ENCODE results near the gene MAP1S. TPM values are rescaled to one million over a fixed set of nuclear protein-coding genes. Genes with fewer than 3 reads are reported as not detected.
A peak's percentile ranks its signal among the peaks of the same experiment; 100 is the strongest.

MAP1S gene
- total and polyA plus RNA-seq, 2 of the 13 experiments (the other 11 are each of a cell fraction or from before 2014, with no cell fraction given) = 3.8 to 7.3 TPM

DNA sequence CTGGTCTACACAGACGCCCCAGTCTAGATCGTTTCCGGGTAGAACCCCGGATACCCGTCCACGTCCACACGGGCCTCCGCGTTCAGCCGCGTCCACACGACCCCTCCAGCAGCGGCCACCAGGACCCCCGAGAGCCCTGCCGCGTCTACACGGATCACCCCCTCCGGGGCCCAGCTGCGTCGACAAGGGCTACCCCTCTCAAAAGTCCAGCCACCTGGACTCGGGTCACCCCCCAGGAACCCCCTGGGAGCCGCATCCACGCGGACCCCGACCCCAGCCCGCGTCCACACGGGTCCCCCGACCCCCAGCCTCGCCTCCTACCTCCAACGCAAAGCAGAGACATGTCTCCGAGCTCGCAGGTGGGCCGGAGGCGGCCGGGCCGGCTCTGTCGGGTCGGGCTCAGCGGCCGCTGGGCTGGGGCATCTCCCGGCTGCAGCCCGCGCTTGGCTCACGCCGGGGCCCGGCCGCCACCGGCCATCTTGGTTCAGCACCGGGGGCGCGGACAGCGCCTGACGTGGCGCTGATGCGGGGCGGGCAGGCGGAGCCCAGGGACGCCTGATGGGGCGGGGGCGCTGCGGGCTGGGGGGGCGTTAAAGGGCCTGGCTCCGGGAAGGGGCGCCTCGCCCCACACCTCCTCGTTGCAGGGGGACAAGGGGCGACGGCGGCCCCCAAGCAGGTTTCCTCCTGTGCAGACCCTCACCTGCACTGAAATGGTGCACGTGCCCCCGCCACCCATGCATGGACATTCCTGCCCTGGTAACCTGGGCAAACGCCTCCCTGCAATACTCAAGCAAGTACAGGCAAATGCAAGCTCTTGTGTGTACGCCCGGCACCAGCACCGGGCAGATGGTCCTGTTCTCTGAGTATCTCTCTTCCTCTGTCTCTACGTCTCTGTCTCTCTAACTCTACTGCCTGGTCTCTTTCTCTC, 31.2 kb upstream of the MAP1S start, which contains the start of gene UNC13A (continued):
- TF ChIP-seq, protein P1, sequence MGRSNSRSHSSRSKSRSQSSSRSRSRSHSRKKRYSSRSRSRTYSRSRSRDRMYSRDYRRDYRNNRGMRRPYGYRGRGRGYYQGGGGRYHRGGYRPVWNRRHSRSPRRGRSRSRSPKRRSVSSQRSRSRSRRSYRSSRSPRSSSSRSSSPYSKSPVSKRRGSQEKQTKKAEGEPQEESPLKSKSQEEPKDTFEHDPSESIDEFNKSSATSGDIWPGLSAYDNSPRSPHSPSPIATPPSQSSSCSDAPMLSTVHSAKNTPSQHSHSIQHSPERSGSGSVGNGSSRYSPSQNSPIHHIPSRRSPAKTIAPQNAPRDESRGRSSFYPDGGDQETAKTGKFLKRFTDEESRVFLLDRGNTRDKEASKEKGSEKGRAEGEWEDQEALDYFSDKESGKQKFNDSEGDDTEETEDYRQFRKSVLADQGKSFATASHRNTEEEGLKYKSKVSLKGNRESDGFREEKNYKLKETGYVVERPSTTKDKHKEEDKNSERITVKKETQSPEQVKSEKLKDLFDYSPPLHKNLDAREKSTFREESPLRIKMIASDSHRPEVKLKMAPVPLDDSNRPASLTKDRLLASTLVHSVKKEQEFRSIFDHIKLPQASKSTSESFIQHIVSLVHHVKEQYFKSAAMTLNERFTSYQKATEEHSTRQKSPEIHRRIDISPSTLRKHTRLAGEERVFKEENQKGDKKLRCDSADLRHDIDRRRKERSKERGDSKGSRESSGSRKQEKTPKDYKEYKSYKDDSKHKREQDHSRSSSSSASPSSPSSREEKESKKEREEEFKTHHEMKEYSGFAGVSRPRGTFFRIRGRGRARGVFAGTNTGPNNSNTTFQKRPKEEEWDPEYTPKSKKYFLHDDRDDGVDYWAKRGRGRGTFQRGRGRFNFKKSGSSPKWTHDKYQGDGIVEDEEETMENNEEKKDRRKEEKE (IDR thresholded peaks at IDR 0.05) = no peak
- TF ChIP-seq, protein P2, sequence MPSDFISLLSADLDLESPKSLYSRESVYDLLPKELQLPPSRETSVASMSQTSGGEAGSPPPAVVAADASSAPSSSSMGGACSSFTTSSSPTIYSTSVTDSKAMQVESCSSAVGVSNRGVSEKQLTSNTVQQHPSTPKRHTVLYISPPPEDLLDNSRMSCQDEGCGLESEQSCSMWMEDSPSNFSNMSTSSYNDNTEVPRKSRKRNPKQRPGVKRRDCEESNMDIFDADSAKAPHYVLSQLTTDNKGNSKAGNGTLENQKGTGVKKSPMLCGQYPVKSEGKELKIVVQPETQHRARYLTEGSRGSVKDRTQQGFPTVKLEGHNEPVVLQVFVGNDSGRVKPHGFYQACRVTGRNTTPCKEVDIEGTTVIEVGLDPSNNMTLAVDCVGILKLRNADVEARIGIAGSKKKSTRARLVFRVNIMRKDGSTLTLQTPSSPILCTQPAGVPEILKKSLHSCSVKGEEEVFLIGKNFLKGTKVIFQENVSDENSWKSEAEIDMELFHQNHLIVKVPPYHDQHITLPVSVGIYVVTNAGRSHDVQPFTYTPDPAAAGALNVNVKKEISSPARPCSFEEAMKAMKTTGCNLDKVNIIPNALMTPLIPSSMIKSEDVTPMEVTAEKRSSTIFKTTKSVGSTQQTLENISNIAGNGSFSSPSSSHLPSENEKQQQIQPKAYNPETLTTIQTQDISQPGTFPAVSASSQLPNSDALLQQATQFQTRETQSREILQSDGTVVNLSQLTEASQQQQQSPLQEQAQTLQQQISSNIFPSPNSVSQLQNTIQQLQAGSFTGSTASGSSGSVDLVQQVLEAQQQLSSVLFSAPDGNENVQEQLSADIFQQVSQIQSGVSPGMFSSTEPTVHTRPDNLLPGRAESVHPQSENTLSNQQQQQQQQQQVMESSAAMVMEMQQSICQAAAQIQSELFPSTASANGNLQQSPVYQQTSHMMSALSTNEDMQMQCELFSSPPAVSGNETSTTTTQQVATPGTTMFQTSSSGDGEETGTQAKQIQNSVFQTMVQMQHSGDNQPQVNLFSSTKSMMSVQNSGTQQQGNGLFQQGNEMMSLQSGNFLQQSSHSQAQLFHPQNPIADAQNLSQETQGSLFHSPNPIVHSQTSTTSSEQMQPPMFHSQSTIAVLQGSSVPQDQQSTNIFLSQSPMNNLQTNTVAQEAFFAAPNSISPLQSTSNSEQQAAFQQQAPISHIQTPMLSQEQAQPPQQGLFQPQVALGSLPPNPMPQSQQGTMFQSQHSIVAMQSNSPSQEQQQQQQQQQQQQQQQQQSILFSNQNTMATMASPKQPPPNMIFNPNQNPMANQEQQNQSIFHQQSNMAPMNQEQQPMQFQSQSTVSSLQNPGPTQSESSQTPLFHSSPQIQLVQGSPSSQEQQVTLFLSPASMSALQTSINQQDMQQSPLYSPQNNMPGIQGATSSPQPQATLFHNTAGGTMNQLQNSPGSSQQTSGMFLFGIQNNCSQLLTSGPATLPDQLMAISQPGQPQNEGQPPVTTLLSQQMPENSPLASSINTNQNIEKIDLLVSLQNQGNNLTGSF (CRISPR knock-in tag; IDR thresholded peaks at IDR 0.05) = peak; percentile 28; the same call in 1 of the 2 replicates
- TF ChIP-seq POLR2AphosphoS2 (IDR thresholded peaks at IDR 0.05; ENCODE audit: low read depth, low read length) (no peak), SATB2 (CRISPR knock-in tag; IDR thresholded peaks at IDR 0.05) (no peak), ZNF34 (CRISPR knock-in tag; IDR thresholded peaks at IDR 0.05; ENCODE audit: borderline replicate concordance) (no peak), RNF2 (conservative IDR thresholded peaks at IDR 0.05; ENCODE audit: low read depth) (no peak), NFRKB (IDR thresholded peaks at IDR 0.05) (no peak), TRIM24 (CRISPR knock-in tag; IDR thresholded peaks at IDR 0.05) (no peak), KLF9 (CRISPR knock-in tag; IDR thresholded peaks at IDR 0.05; ENCODE audit: low read depth) (no peak), NR2F1 (CRISPR knock-in tag; IDR thresholded peaks at IDR 0.05) (no peak), RARA (CRISPR knock-in tag; IDR thresholded peaks at IDR 0.05) (peak; percentile 24; the same call in 1 of the 2 replicates)
- TF ChIP-seq, protein P3, sequence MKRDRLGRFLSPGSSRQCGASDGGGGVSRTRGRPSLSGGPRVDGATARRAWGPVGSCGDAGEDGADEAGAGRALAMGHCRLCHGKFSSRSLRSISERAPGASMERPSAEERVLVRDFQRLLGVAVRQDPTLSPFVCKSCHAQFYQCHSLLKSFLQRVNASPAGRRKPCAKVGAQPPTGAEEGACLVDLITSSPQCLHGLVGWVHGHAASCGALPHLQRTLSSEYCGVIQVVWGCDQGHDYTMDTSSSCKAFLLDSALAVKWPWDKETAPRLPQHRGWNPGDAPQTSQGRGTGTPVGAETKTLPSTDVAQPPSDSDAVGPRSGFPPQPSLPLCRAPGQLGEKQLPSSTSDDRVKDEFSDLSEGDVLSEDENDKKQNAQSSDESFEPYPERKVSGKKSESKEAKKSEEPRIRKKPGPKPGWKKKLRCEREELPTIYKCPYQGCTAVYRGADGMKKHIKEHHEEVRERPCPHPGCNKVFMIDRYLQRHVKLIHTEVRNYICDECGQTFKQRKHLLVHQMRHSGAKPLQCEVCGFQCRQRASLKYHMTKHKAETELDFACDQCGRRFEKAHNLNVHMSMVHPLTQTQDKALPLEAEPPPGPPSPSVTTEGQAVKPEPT (CRISPR knock-in tag; IDR thresholded peaks at IDR 0.05; ENCODE audit: low read depth) = no peak
- TF ChIP-seq, protein P4, sequence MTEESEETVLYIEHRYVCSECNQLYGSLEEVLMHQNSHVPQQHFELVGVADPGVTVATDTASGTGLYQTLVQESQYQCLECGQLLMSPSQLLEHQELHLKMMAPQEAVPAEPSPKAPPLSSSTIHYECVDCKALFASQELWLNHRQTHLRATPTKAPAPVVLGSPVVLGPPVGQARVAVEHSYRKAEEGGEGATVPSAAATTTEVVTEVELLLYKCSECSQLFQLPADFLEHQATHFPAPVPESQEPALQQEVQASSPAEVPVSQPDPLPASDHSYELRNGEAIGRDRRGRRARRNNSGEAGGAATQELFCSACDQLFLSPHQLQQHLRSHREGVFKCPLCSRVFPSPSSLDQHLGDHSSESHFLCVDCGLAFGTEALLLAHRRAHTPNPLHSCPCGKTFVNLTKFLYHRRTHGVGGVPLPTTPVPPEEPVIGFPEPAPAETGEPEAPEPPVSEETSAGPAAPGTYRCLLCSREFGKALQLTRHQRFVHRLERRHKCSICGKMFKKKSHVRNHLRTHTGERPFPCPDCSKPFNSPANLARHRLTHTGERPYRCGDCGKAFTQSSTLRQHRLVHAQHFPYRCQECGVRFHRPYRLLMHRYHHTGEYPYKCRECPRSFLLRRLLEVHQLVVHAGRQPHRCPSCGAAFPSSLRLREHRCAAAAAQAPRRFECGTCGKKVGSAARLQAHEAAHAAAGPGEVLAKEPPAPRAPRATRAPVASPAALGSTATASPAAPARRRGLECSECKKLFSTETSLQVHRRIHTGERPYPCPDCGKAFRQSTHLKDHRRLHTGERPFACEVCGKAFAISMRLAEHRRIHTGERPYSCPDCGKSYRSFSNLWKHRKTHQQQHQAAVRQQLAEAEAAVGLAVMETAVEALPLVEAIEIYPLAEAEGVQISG (CRISPR knock-in tag; IDR thresholded peaks at IDR 0.05) = peak; percentile 47; the same call in 1 of the 2 replicates
- TF ChIP-seq, protein P5, sequence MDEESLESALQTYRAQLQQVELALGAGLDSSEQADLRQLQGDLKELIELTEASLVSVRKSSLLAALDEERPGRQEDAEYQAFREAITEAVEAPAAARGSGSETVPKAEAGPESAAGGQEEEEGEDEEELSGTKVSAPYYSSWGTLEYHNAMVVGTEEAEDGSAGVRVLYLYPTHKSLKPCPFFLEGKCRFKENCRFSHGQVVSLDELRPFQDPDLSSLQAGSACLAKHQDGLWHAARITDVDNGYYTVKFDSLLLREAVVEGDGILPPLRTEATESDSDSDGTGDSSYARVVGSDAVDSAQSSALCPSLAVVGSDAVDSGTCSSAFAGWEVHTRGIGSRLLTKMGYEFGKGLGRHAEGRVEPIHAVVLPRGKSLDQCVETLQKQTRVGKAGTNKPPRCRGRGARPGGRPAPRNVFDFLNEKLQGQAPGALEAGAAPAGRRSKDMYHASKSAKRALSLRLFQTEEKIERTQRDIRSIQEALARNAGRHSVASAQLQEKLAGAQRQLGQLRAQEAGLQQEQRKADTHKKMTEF (CRISPR knock-in tag; IDR thresholded peaks at IDR 0.05) = 0 out of 2 replicates have a peak, but pooled peaks have one; percentile 26
